Activated naive CD8-positive, alpha-beta T cell treated with anti-CD3 and anti-CD28 coated beads, Interleukin-2, amount 10 ng/mL, durations not matched to agents 7 days and 5 days (primary cell): Measurements from ENCODE around the gene TPCN1. TPM values are rescaled to one million over a fixed set of nuclear protein-coding genes. Genes with fewer than 3 reads are reported as not detected.

Source experiments
- ATAC-seq: fragments of 150-1000 bp; cut with Tn5 transposase; one replicate; pipeline ENCODE4 v1.10.0; 2021; ENCODE audit warnings: low read depth, moderate library complexity
- POLR2A ChIA-PET: fragments of 350-600 bp; sonication (Branson Sonifier 250); formaldehyde crosslinking; loops from one replicate; lab custom pipeline; 2021; ENCODE audit warnings: antibody characterized with exemption; lab: Charles Lee
- DNase-seq: peaks from one replicate; pipeline ENCODE4 v3.0.0; 2021
- H3K27ac Mint-ChIP-seq: one replicate; pipeline ENCODE4 v1.8.0; 2022; ENCODE audit warnings: mild to moderate bottlenecking, mixed read lengths
- H3K27me3 Mint-ChIP-seq: one replicate; pipeline ENCODE4 v1.8.0; 2022; ENCODE audit warnings: mild to moderate bottlenecking, moderate library complexity, mixed read lengths
- H3K36me3 Mint-ChIP-seq: one replicate; pipeline ENCODE4 v1.8.0; 2021; ENCODE audit warnings: mild to moderate bottlenecking, mixed read lengths
- H3K4me1 Mint-ChIP-seq: one replicate; pipeline ENCODE4 v1.8.0; 2021; ENCODE audit warnings: mixed read lengths
- H3K4me3 Mint-ChIP-seq: one replicate; pipeline ENCODE4 v1.8.0; 2022; ENCODE audit warnings: mild to moderate bottlenecking, moderate library complexity, mixed read lengths
- H3K9me3 Mint-ChIP-seq: one replicate; pipeline ENCODE4 v1.8.0; 2021; ENCODE audit warnings: mixed read lengths
- total RNA-seq, 2 experiments: library from RNA; stranded (reverse); gene quantifications; one replicate each; pipeline ENCODE4 v1.2.3, GENCODE V29; 2021

TPCN1 gene
- total RNA-seq, 2 experiments from 2014 or later = 29.9 to 32.0 TPM

DNA sequence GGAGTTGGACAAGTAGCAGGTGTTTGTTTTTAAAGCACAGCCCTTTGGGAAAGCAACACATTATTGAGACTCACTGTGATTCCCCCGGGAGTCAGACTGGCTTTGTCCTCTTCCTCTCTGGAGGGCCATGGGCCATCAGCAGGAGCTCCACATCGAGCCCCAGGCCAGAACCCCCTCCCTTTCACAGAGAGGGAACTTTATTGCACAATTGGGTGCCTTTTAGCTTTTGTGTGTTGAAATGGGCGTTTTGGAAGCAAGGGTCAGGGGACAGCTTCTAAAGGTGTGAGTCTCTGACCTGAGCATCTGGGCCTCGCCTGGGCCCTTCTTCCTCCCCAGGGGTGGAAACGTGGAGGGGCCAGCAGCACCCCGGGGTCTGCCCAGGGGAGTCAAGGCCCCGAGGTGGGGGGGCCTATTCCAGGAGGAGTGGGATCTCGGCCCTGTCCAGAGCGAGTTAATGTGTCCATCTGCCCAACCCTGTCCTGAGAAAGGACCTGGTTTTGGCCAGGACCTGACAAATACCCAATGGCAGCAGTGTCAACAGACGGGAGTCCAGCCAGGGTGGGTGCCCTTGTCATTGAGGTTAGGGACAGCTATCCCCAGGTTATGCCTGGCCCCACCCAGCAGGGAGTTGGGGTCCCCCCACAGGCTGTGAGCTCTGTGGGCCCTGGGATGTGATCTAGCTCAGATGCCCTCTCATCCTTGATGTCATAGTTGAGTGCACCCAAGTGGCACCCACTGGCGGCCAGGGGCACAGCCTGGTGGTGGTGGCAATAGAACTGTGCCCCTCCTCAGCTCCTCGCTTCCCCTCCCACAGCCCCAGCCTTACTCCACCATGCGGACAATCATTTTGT is 76.6 kb downstream of the TPCN1 start:
- ATAC-seq (no peak), DNase-seq (no peak)
- Mint-ChIP-seq H3K4me3 (no peak overlapping the region), H3K27me3 (no peaks in the 10 kb centered on the region), H3K9me3 (no peaks in the 10 kb centered on the region), H3K27ac (no peak overlapping the region), H3K36me3 (peaks cover 12% of the 10 kb centered on the region), H3K4me1 (peaks cover 7% of the 10 kb centered on the region)
- POLR2A ChIA-PET = no interaction called here

DNA sequence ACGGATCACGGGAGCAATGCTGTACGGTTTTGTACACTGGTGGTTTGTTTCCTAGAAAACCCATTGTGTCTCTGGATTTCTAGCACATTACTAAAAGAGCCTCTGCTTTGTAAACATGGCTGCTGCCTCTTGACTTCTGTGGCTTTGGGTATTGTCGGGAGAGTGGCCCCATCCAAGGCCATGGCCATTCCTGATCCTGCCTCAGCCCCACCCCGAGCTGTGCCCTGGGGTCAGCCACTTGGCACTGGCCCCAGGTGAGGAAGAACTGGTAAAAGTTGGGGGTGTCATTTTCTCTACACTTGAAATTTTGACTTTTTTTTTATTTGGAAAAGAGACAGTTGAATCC is 77.2 kb downstream of the TPCN1 start:
- no peak overlapping the region for H3K4me3 Mint-ChIP-seq
- H3K27ac Mint-ChIP-seq = no peak overlapping the region
- ATAC-seq = no peak
- no peaks in the 10 kb centered on the region for H3K27me3 Mint-ChIP-seq
- H3K9me3 Mint-ChIP-seq = no peaks in the 10 kb centered on the region
- POLR2A ChIA-PET = no interaction called here
- H3K4me1 Mint-ChIP-seq = peaks cover 13% of the 10 kb centered on the region
- H3K36me3 Mint-ChIP-seq = peaks cover 13% of the 10 kb centered on the region
- no peak for DNase-seq

DNA sequence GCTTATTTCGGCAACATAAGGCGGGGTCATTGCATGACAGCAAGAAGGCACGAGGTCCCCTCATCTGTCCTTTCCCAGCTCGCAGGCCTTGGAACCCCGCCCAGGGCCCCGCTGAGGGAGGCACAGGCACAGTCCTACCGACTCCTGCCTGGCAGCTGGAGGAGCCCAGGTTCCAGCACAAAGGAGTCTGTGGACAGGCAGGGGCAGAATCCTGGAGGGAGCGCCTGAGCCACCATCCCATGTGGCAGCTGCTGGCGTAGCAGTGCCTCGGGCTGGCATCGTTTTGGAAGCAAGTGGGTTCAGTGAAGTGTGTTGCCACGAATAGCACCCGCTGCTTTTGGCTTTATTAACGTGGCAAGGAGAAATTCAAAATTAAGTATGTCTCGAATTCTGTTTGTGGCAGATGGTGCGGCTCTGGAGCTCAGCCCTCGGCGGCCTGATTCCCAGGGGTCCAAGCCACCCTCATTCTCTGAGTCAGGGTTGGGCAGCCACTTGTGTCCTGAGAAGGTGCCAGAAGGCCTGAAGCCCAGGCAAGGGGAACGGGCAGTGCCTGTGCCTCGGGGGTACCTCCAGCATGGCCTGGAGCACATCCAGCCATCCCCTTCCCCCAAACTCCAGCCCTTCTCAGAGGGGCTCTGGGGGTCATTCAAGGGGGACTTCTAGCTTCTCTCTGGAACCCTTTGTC is 77.7 kb downstream of the TPCN1 start:
- peaks cover 18% of the 10 kb centered on the region for H3K36me3 Mint-ChIP-seq
- DNase-seq (no peak), ATAC-seq (no peak)
- POLR2A ChIA-PET = interaction anchor here (0.5 kb wide), 1 partner anchor 10 kb away, joined by 4 read pairs; no protein-coding TSS in a partner anchor
- no peaks in the 10 kb centered on the region for H3K9me3 Mint-ChIP-seq
- H3K4me1 Mint-ChIP-seq = peaks cover 15% of the 10 kb centered on the region
- no peak overlapping the region for H3K4me3 Mint-ChIP-seq
- H3K27me3 Mint-ChIP-seq = no peaks in the 10 kb centered on the region
- H3K27ac Mint-ChIP-seq = no peak overlapping the region

DNA sequence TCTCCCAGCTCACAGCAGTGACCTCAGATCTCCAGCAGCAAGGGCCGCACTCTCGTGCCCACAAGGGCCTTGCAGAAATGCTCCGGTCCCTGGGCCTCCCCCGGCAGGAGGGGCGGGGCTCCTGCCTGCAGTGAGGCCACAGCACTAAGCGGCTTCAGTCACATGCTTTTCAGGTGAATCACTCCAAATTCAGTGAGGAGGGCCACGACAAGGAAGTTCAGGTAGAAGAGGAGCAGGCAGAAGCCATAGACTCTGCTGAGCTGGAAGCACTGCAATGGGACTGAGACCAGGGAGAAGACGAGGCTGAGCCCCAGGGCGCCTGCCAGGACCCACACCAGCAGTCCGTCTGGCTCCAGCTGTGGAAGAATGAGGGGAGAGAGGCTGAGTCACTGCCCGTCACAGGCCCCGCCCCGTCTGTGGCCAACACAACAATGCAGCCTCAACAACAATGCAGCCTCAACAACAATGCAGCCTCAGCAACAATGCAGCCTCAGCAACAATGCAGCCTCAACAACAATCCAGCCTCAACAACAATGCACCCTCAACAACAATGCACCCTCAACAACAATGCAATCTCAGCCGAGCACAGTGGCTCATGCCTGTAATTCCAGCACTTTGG is 78.5 kb downstream of the TPCN1 start:
- Mint-ChIP-seq H3K27me3 (no peaks in the 10 kb centered on the region), H3K4me3 (no peak overlapping the region), H3K4me1 (peaks cover 15% of the 10 kb centered on the region), H3K27ac (peak overlapping the region; percentile 51), H3K36me3 (peaks cover 21% of the 10 kb centered on the region), H3K9me3 (no peaks in the 10 kb centered on the region)
- POLR2A ChIA-PET = no interaction called here
- no peak for ATAC-seq
- DNase-seq = no peak

DNA sequence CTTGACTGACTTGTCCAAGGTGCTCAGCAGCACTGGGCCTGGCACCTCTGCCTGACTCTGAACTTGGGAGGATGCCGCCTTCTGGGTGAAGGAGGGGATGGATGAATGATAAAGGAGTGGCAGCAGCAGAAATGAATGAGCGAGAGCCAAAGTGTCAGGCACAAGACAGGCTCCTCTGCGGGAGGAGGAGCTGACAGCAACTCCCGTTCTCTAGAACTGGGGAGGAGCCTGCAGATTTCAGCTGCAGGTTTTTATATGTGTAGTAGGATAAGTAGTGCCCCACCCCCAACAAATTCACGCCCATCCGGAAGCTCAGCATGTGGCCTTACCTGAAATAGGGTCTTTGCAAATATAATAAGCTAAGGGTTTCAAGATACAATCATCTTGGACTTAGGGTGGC is 80.5 kb downstream of the TPCN1 start:
- DNase-seq (no peak), ATAC-seq (no peak)
- Mint-ChIP-seq H3K27ac (peak overlapping the region; percentile 33), H3K9me3 (no peaks in the 10 kb centered on the region), H3K36me3 (peaks cover 27% of the 10 kb centered on the region), H3K4me3 (no peak overlapping the region), H3K27me3 (no peaks in the 10 kb centered on the region), H3K4me1 (peaks cover 15% of the 10 kb centered on the region)
- POLR2A ChIA-PET = no interaction called here

DNA sequence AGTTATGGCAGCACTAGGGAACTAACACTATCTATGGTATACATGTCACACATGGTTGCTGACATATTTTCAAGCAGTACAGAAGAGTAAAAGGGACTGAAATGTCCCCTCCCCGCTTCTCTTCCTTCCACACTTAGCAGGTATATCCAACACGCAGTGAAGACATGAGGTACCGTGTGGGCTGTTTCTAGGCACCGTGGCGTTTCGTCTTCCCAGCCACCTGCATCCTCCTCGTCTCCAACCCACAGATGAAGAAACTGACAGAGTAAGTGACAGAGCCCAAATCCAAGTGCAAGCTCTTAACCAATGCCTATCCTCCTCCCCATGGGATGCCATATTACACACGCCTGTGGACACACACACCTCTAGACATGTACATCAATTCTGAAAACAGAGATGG is 81.2 kb downstream of the TPCN1 start:
- peaks cover 15% of the 10 kb centered on the region for H3K4me1 Mint-ChIP-seq
- H3K9me3 Mint-ChIP-seq = no peaks in the 10 kb centered on the region
- H3K36me3 Mint-ChIP-seq = peaks cover 29% of the 10 kb centered on the region
- ATAC-seq (no peak), DNase-seq (no peak)
- no peaks in the 10 kb centered on the region for H3K27me3 Mint-ChIP-seq
- H3K4me3 Mint-ChIP-seq = peak overlapping the region; percentile 50
- peak overlapping the region; percentile 84 for H3K27ac Mint-ChIP-seq
- POLR2A ChIA-PET = no interaction called here

DNA sequence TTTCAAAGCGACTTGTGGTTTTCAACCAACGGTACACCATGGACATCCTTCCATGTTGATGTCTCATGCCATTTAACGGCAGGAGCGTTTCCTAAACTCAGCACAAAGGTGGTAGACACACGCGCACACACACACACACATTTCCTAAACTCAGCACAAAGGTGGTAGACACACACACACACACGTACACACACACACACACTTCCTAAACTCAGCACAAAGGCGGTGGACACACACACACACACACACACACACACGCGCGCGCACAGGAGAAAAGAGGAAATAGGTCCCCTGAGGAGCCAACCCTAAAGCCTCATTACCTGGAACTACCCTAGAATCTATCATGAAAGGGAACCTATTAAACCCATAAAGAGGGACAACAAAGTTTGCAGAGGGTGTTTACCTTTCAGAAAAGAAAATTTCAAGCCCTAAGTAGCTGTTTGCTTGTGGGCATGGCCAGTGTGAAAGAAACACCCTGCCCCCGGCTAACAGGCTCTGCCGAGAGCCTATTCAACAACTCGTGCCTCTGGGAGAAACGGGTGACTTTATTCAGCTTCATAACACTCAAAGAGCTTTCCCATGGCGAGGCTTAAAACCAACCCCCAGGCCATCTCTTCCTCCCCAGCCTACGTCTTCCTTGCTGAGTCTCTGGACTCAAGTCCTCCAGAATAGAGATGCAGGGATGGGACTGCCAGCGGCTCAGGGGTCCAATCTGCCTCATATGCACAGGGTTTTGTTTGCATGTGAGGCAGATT is 81.8 kb downstream of the TPCN1 start:
- DNase-seq (peak; percentile 61), ATAC-seq (peak; percentile 66)
- Mint-ChIP-seq H3K36me3 (peaks cover 29% of the 10 kb centered on the region), H3K4me1 (peaks cover 15% of the 10 kb centered on the region), H3K9me3 (no peaks in the 10 kb centered on the region), H3K27ac (peak overlapping the region; percentile 84), H3K4me3 (peak overlapping the region; percentile 50), H3K27me3 (no peaks in the 10 kb centered on the region)
- POLR2A ChIA-PET = interaction anchor here (1.0 kb wide), 1 partner anchor 18 kb away, joined by 3 read pairs; no protein-coding TSS in a partner anchor

DNA sequence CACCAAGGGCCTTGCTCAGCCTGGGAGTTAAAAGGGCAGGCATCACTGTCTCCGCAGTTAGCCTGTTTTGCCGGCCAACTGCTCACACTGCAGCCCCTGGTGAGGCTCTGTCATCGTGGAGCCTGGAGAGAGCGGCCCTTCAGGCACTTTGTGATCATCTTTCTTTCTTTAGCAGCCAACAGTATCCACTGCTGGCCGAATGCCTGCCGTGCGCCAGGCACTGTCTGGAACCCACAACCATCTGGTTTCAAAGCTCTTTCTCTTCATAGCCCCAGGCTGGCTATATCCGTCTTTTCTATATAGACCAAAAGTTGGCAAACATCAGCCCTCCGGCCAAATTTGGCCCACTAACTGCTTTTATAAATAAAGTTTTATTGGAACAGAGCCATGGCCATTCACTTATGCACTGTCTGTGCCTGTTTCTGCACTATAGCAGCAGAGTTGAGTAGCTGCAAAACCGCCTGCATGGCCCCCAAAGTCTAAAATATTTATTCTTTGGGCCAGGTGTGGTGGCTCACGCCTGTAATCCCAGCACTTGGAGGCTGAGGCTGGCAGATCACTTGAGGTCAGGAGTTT is 84.1 kb downstream of the TPCN1 start:
- H3K4me1 Mint-ChIP-seq = peaks cover 16% of the 10 kb centered on the region
- ATAC-seq (no peak), DNase-seq (no peak)
- POLR2A ChIA-PET = interaction anchor here (0.7 kb wide), 1 partner anchor 72 kb away, joined by 3 read pairs; no protein-coding TSS in a partner anchor
- H3K4me3 Mint-ChIP-seq = no peak overlapping the region
- H3K36me3 Mint-ChIP-seq = peaks cover 34% of the 10 kb centered on the region
- no peaks in the 10 kb centered on the region for H3K27me3 Mint-ChIP-seq
- no peak overlapping the region for H3K27ac Mint-ChIP-seq
- no peaks in the 10 kb centered on the region for H3K9me3 Mint-ChIP-seq

DNA sequence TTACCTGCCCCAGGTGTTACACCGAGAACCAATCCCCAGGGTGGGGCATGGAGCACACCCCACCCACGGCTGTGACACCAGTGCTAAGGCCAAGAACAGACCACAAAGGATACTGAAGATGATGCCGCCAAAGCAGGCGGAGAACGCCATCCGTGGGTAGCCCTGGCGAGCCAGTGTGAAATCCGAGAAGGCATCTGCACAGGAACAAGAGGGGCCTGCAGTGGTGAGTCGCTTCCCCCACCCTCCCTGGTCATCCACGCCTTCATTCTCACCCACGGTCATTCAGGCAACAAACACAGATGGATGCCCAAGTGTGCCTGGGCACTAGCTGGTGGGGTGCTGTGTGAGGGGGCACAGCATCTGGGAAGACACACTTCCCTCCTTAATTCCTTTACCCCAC is 85.1 kb downstream of the TPCN1 start:
- peaks cover 37% of the 10 kb centered on the region for H3K36me3 Mint-ChIP-seq

DNA sequence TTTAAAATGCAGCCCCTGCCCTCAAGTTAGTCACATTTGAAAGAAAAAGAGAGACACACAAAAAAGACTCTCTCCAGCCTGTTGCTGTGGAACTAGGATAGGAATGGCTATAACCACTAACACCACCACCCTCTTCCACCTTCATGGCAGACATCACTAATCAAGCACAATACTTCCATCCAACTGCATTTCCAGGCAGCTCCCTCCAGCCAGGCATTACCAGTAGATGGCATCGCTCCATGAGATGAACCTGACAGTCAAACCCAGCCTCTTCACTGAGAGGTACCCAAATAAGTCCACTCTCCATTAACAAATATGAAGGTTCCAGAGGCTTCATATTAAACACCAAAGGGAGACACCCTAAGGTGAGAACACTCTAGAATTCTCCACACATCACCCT is 89.2 kb downstream of the TPCN1 start:
- no peak overlapping the region for H3K4me3 Mint-ChIP-seq
- no peaks in the 10 kb centered on the region for H3K9me3 Mint-ChIP-seq
- H3K36me3 Mint-ChIP-seq = peaks cover 23% of the 10 kb centered on the region
- POLR2A ChIA-PET = no interaction called here
- no peak for ATAC-seq
- peaks cover 12% of the 10 kb centered on the region for H3K4me1 Mint-ChIP-seq
- H3K27ac Mint-ChIP-seq = peak overlapping the region; percentile 5
- DNase-seq = no peak
- no peaks in the 10 kb centered on the region for H3K27me3 Mint-ChIP-seq

More for the DNA sequence above, 85.1 kb downstream of the TPCN1 start:
- H3K4me1 Mint-ChIP-seq = peaks cover 21% of the 10 kb centered on the region
- no peak overlapping the region for H3K4me3 Mint-ChIP-seq
- DNase-seq (no peak), ATAC-seq (no peak)
- POLR2A ChIA-PET = no interaction called here
- no peaks in the 10 kb centered on the region for H3K27me3 Mint-ChIP-seq
- no peaks in the 10 kb centered on the region for H3K9me3 Mint-ChIP-seq
- no peak overlapping the region for H3K27ac Mint-ChIP-seq

DNA sequence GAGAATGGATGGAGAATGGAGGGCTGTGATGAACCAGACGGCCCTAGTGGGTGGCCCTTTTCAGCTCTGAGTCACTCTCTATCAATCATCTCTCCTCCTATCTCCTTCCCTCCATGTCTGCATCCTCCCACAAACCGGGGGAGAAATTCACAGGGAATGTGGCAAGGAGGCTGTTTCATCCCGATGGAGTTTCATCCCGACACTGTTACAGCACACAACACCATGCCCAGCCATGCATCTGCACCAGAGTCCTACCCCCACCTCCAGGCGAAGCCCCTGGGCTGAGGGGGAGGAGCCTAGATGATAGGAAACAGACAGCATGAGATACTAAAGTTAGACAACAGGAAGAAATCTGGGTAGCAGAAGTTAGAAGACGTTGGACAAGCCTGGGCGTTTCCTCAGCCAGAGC is 92.9 kb downstream of the TPCN1 start:
- DNase-seq (no peak), ATAC-seq (no peak)
- Mint-ChIP-seq H3K36me3 (peaks cover 31% of the 10 kb centered on the region), H3K4me1 (peaks cover 12% of the 10 kb centered on the region), H3K9me3 (no peaks in the 10 kb centered on the region), H3K27me3 (no peaks in the 10 kb centered on the region), H3K27ac (no peak overlapping the region), H3K4me3 (no peak overlapping the region)
- POLR2A ChIA-PET = interaction anchor here (1.1 kb wide), 1 partner anchor 92 kb away, joined by 3 read pairs; no protein-coding TSS in a partner anchor

DNA sequence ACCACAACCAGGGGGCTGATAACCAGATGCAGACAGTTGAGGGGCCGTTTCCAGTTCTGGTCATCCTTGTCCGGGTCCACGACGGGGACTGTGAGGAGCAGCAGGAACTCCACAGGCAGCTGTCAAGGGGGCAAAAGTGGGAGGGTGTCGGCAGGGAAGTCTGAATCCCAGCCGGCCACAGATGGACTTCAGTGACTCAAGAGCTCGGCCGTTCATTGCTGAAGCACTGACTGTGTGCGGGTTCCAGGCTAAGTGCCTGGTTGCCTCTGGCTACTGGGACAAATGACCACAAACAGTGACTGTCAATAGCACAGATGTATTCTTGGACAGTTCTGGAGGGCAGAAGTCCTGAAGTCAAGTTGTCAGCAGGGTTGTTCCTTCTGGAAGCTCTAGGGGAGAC is 94.1 kb downstream of the TPCN1 start:
- H3K4me1 Mint-ChIP-seq = peaks cover 10% of the 10 kb centered on the region
- DNase-seq = no peak
- no peak overlapping the region for H3K4me3 Mint-ChIP-seq
- H3K36me3 Mint-ChIP-seq = peaks cover 32% of the 10 kb centered on the region
- no peaks in the 10 kb centered on the region for H3K9me3 Mint-ChIP-seq
- POLR2A ChIA-PET = no interaction called here
- no peak for ATAC-seq
- H3K27ac Mint-ChIP-seq = no peak overlapping the region
- H3K27me3 Mint-ChIP-seq = no peaks in the 10 kb centered on the region
